Stimulated activated CD4-positive, alpha-beta T cell treated with anti-CD3 and anti-CD28 coated beads, Interleukin-12 subunit alpha, Interleukin-12 subunit beta, amount 100 ng/mL, for 48 hours (primary cell): ENCODE data around the gene SMARCB1.
A peak's percentile ranks its signal among the peaks of the same experiment; 100 is the strongest.

Experiments
- DNase-seq, 3 donors: peaks; one replicate each; pipeline ENCODE4 v3.0.0-alpha.2; 2020; ENCODE audit warnings: low read depth in 2 of 3, low spot score in 1 of 3

Gene SMARCB1

GRCh38 chr22:23762842-23763578 is 23.8 kb upstream of the SMARCB1 start, which contains the start of gene C22orf15:
Gene C22orf15 (plus strand): TSS chr22:23762990. CDS start chr22:23763307, 317 bp downstream.
- no peak for DNase-seq

GRCh38 chr22:23763579-23763945 is 23.2 kb upstream of the SMARCB1 start:
- peak in 2 of 3 donors; percentile 40 to 43 for DNase-seq

- no peak for DNase-seq
Measured at GRCh38 chr22:23763954-23764353, 22.8 kb upstream of the SMARCB1 start.

GRCh38 chr22:23764899-23765881 is 21.6 kb upstream of the SMARCB1 start:
- no peak for DNase-seq

- no peak for DNase-seq
Measured at GRCh38 chr22:23767303-23767672, 19.5 kb upstream of the SMARCB1 start.

GRCh38 chr22:23767673-23768548 is 18.9 kb upstream of the SMARCB1 start, which contains the start of gene CHCHD10:
Gene CHCHD10 (minus strand): TSS chr22:23767972. CDS start chr22:23767874, 98 bp downstream.
- DNase-seq = peak; percentile 54 to 77 (median 68)

GRCh38 chr22:23769321-23769965 is 17.3 kb upstream of the SMARCB1 start:
- no peak for DNase-seq

GRCh38 chr22:23772315-23772648 is 14.5 kb upstream of the SMARCB1 start:
- DNase-seq = no peak

GRCh38 chr22:23772649-23773473 is 13.9 kb upstream of the SMARCB1 start, which contains the start of gene MMP11:
Gene MMP11 (plus strand): TSS chr22:23772849. CDS start chr22:23772871, 22 bp downstream.
- no peak for DNase-seq

- no peak for DNase-seq
Measured at GRCh38 chr22:23773483-23774113, 13.2 kb upstream of the SMARCB1 start.

GRCh38 chr22:23774114-23774921 is 12.4 kb upstream of the SMARCB1 start:
- no peak for DNase-seq

- DNase-seq = no peak
Measured at GRCh38 chr22:23774922-23775436, 11.8 kb upstream of the SMARCB1 start.

- DNase-seq = no peak
Measured at GRCh38 chr22:23775779-23776375, 10.9 kb upstream of the SMARCB1 start.

- DNase-seq = no peak
Measured at GRCh38 chr22:23777776-23778576, 8.8 kb upstream of the SMARCB1 start.

GRCh38 chr22:23778577-23778900 is 8.2 kb upstream of the SMARCB1 start:
- DNase-seq = no peak

- no peak for DNase-seq
Measured at GRCh38 chr22:23779083-23779482, 7.7 kb upstream of the SMARCB1 start.

- DNase-seq = no peak
Measured at GRCh38 chr22:23779731-23780130, 7.0 kb upstream of the SMARCB1 start.
